CD4-positive, alpha-beta memory T cell (primary cell): ENCODE measurements around the gene CYP4V2. TPM values are rescaled to one million over a fixed set of nuclear protein-coding genes. Genes with fewer than 3 reads are reported as not detected.

Experiments
- CTCF ChIA-PET: fragments of 350-600 bp; sonication (Branson Sonifier 250); formaldehyde crosslinking; loops from one replicate; lab custom pipeline; 2021; ENCODE audit warnings: inconsistent platforms; ENCODE audit not compliant: partially characterized antibody; lab: Charles Lee
- POLR2A ChIA-PET: fragments of 350-600 bp; sonication (Branson Sonifier 250); formaldehyde crosslinking; loops from one replicate; lab custom pipeline; 2021; ENCODE audit not compliant: partially characterized antibody; lab: Charles Lee
- DNase-seq, 5 donors: peaks; one replicate each; pipeline versions ENCODE4 v3.0.0 to v3.0.0-alpha.2; 2020 to 2022; ENCODE audit warnings: mixed read lengths in 1 of 5
- H3K27ac ChIP-seq: one replicate; pipeline ENCODE4 v1.7.0; 2013; ENCODE audit warnings: low read depth, low read length
- H3K27me3 ChIP-seq: 2 replicates; pipeline ENCODE4 v1.7.0; 2013; ENCODE audit warnings: mild to moderate bottlenecking, low read length, moderate library complexity; ENCODE audit not compliant: insufficient read depth
- H3K36me3 ChIP-seq: 2 replicates; pipeline ENCODE4 v1.7.0; 2013; ENCODE audit warnings: mild to moderate bottlenecking, low read length, moderate library complexity; ENCODE audit not compliant: insufficient read depth
- H3K4me1 ChIP-seq: 2 replicates; pipeline ENCODE4 v1.7.0; 2013; ENCODE audit warnings: mild to moderate bottlenecking, low read length, moderate library complexity; ENCODE audit not compliant: insufficient read depth
- H3K4me3 ChIP-seq, 2 donors: one replicate each; pipeline ENCODE4 v1.7.0; 2013; ENCODE audit warnings: low read length in 2 of 2, mild to moderate bottlenecking in 1 of 2
- H3K9me3 ChIP-seq, 2 donors: one replicate each; pipeline ENCODE4 v1.7.0; 2013; ENCODE audit warnings: low read length in 2 of 2, control low read depth in 1 of 2; ENCODE audit not compliant: control insufficient read depth in 1 of 2
- H3K27ac Mint-ChIP-seq, 7 donors: one replicate each; pipeline ENCODE4 v1.8.0; 2020 to 2021; ENCODE audit warnings: mixed read lengths in 7 of 7, mild to moderate bottlenecking in 6 of 7, inconsistent platforms in 3 of 7, moderate library complexity in 3 of 7
- H3K27me3 Mint-ChIP-seq, 2 donors: one replicate each; pipeline ENCODE4 v1.8.0; 2020 to 2021; ENCODE audit warnings: mixed read lengths in 2 of 2
- H3K36me3 Mint-ChIP-seq, 2 donors: one replicate each; pipeline ENCODE4 v1.8.0; 2020 to 2021; ENCODE audit warnings: mixed read lengths in 2 of 2, inconsistent platforms in 1 of 2, mild to moderate bottlenecking in 1 of 2
- H3K4me1 Mint-ChIP-seq, 4 donors: one replicate each; pipeline ENCODE4 v1.8.0; 2020 to 2021; ENCODE audit warnings: mixed read lengths in 4 of 4, mild to moderate bottlenecking in 1 of 4
- H3K4me3 Mint-ChIP-seq, 8 donors: one replicate each; pipeline ENCODE4 v1.8.0; 2020 to 2021; ENCODE audit warnings: mixed read lengths in 8 of 8, mild to moderate bottlenecking in 7 of 8, moderate library complexity in 6 of 8, inconsistent platforms in 3 of 8
- H3K9me3 Mint-ChIP-seq, 8 donors: one replicate each; pipeline ENCODE4 v1.8.0; 2020 to 2021; ENCODE audit warnings: mixed read lengths in 8 of 8, mild to moderate bottlenecking in 5 of 8, inconsistent platforms in 3 of 8, moderate library complexity in 1 of 8
- intact Hi-C: fragments of 100-400 bp; cut with micrococcal nuclease; formaldehyde crosslinking; loops from one replicate; pipeline ENCODE4 v1.15.1; 2023
- polyA plus RNA-seq, 2 donors: library from polyadenylated mRNA; unstranded; fragments of 300-500 nt; fragmentation: Illumina TruSeq; gene quantifications; one replicate each; pipeline ENCODE4 v1.2.3, GENCODE V29; 2021
- total RNA-seq, 2 experiments: library from RNA; stranded (reverse); gene quantifications; one replicate each; pipeline ENCODE4 v1.2.3, GENCODE V29; 2021

Gene CYP4V2
- total and polyA plus RNA-seq, 4 experiments from 2014 or later = 25.3 to 45.5 (median 41.4) TPM

GRCh38 chr4:186201010-186201409 lies 9.6 kb downstream of the CYP4V2 start:
- H3K36me3 ChIP-seq = peaks cover 2% of the 10 kb centered on the region
- Mint-ChIP-seq H3K27ac (peak overlapping the region in 1 of 7 donors; percentile 54), H3K9me3 (no peaks in the 10 kb centered on the region), H3K4me3 (no peak overlapping the region), H3K36me3 (peaks cover 22 to 25% of the 10 kb centered on the region in 2 donors), H3K4me1 (peaks cover 18 to 48% (median 25%) of the 10 kb centered on the region in 4 donors), H3K27me3 (no peaks in the 10 kb centered on the region)
- intact Hi-C loops = loop anchor here (1.0 to 10.0 kb wide), 4 partner anchors 39 to 1666 kb away; partner anchors contain the start of gene CCDC110
- H3K4me1 ChIP-seq = no peaks in the 10 kb centered on the region
- CTCF ChIA-PET = interaction anchor here (1.2 to 5.1 kb wide), 5 partner anchors 9 to 133 kb away, joined by 3 to 45 read pairs (median 4); partner anchors contain the start of genes CYP4V2 and TLR3
- no peaks in the 10 kb centered on the region for H3K27me3 ChIP-seq
- H3K27ac ChIP-seq = no peak overlapping the region
- no peak for DNase-seq
- POLR2A ChIA-PET = interaction anchor here (2.8 to 6.6 kb wide), 2 partner anchors 9 to 133 kb away, joined by 11 to 131 read pairs; partner anchors contain the start of genes CYP4V2 and TLR3
- no peaks in the 10 kb centered on the region for H3K9me3 ChIP-seq
- no peak overlapping the region for H3K4me3 ChIP-seq

GRCh38 chr4:186201535-186202230 lies 10.3 kb downstream of the CYP4V2 start:
- intact Hi-C loops = loop anchor here (1.0 to 10.0 kb wide), 4 partner anchors 39 to 1667 kb away; partner anchors contain the start of gene CCDC110
- DNase-seq = peak; percentile 41 to 77 (median 53)
- peaks cover 16 to 52% (median 25%) of the 10 kb centered on the region in 4 donors for H3K4me1 Mint-ChIP-seq
- ChIA-PET CTCF (interaction anchor here (1.2 to 5.1 kb wide), 5 partner anchors 8 to 133 kb away, joined by 3 to 45 read pairs (median 4); partner anchors contain the start of genes CYP4V2 and TLR3), POLR2A (interaction anchor here (2.8 to 6.6 kb wide), 2 partner anchors 9 to 133 kb away, joined by 11 to 131 read pairs; partner anchors contain the start of genes CYP4V2 and TLR3)
- H3K36me3 Mint-ChIP-seq = peaks cover 24% of the 10 kb centered on the region in 2 donors
- Histone ChIP-seq H3K4me3 (no peak overlapping the region), H3K9me3 (no peaks in the 10 kb centered on the region), H3K36me3 (no peaks in the 10 kb centered on the region), H3K27ac (no peak overlapping the region), H3K27me3 (no peaks in the 10 kb centered on the region), H3K4me1 (no peaks in the 10 kb centered on the region)
- no peaks in the 10 kb centered on the region for H3K9me3 Mint-ChIP-seq
- peak overlapping the region in 7 of 8 donors; percentile 2 to 65 (median 30) for H3K4me3 Mint-ChIP-seq
- peak overlapping the region; percentile 19 to 94 (median 79) for H3K27ac Mint-ChIP-seq
- H3K27me3 Mint-ChIP-seq = no peaks in the 10 kb centered on the region

- Histone ChIP-seq H3K27me3 (no peaks in the 10 kb centered on the region), H3K4me3 (no peak overlapping the region), H3K4me1 (no peaks in the 10 kb centered on the region), H3K36me3 (no peaks in the 10 kb centered on the region), H3K27ac (no peak overlapping the region), H3K9me3 (no peaks in the 10 kb centered on the region)
- no peaks in the 10 kb centered on the region for H3K9me3 Mint-ChIP-seq
- H3K36me3 Mint-ChIP-seq = peaks cover 16 to 17% of the 10 kb centered on the region in 2 donors
- ChIA-PET POLR2A (interaction anchor here (2.8 to 6.6 kb wide), 2 partner anchors 10 to 134 kb away, joined by 11 to 131 read pairs; partner anchors contain the start of genes CYP4V2 and TLR3), CTCF (interaction anchor here (1.5 to 5.1 kb wide), 4 partner anchors 7 to 134 kb away, joined by 3 to 45 read pairs (median 15); partner anchors contain the start of genes CYP4V2 and TLR3)
- peak overlapping the region in 6 of 7 donors; percentile 2 to 91 (median 83) for H3K27ac Mint-ChIP-seq
- H3K4me1 Mint-ChIP-seq = peaks cover 12 to 47% (median 22%) of the 10 kb centered on the region in 4 donors
- no peak for DNase-seq
- intact Hi-C loops = loop anchor here (5.0 to 10.0 kb wide), 3 partner anchors 40 to 1668 kb away; partner anchors contain the start of gene CCDC110
- H3K4me3 Mint-ChIP-seq = peak overlapping the region in 2 of 8 donors; percentile 2 to 84
- no peaks in the 10 kb centered on the region for H3K27me3 Mint-ChIP-seq
These were observed 11.2 kb downstream of the CYP4V2 start for GRCh38 chr4:186202490-186203140.

- no peaks in the 10 kb centered on the region for H3K4me1 ChIP-seq
- no peaks in the 10 kb centered on the region for H3K27me3 ChIP-seq
- POLR2A ChIA-PET = interaction anchor here (2.8 to 6.6 kb wide), 2 partner anchors 11 to 135 kb away, joined by 11 to 131 read pairs; partner anchors contain the start of genes CYP4V2 and TLR3
- Mint-ChIP-seq H3K36me3 (peaks cover 12 to 14% of the 10 kb centered on the region in 2 donors), H3K4me3 (peak overlapping the region in 4 of 8 donors; percentile 19 to 84 (median 50)), H3K9me3 (no peaks in the 10 kb centered on the region), H3K27me3 (no peaks in the 10 kb centered on the region), H3K4me1 (peaks cover 11 to 47% (median 19%) of the 10 kb centered on the region in 4 donors), H3K27ac (peak overlapping the region in 5 of 7 donors; percentile 80 to 94 (median 89))
- CTCF ChIA-PET = interaction anchor here (0.7 to 5.1 kb wide), 5 partner anchors 9 to 135 kb away, joined by 3 to 45 read pairs (median 7); partner anchors contain the start of genes CYP4V2 and TLR3
- no peaks in the 10 kb centered on the region for H3K9me3 ChIP-seq
- no peak overlapping the region for H3K4me3 ChIP-seq
- no peaks in the 10 kb centered on the region for H3K36me3 ChIP-seq
- DNase-seq = peak in 1 of 5 donors; percentile 53
- intact Hi-C loops = loop anchor here (5.0 to 10.0 kb wide), 3 partner anchors 41 to 1669 kb away; partner anchors contain the start of gene CCDC110
- peak overlapping the region; percentile 34 for H3K27ac ChIP-seq
These were observed 12.0 kb downstream of the CYP4V2 start for GRCh38 chr4:186203406-186203805.

- H3K36me3 ChIP-seq = no peaks in the 10 kb centered on the region
- H3K9me3 ChIP-seq = no peaks in the 10 kb centered on the region
- intact Hi-C loops = loop anchor here (1.0 to 10.0 kb wide), 4 partner anchors 13 to 1669 kb away; partner anchors contain the start of genes CCDC110 and CYP4V2
- peaks cover 0 to 4% (median 0%) of the 10 kb centered on the region in 8 donors for H3K9me3 Mint-ChIP-seq
- peak overlapping the region; percentile 9 to 97 (median 86) for H3K27ac Mint-ChIP-seq
- peak overlapping the region; percentile 54 for H3K27ac ChIP-seq
- H3K4me3 Mint-ChIP-seq = peak overlapping the region; percentile 34 to 84 (median 70)
- CTCF ChIA-PET = interaction anchor here (0.7 to 5.1 kb wide), 5 partner anchors 10 to 136 kb away, joined by 3 to 45 read pairs (median 7); partner anchors contain the start of genes CYP4V2 and TLR3
- peak overlapping the region in 1 of 2 donors; percentile 23 for H3K4me3 ChIP-seq
- H3K27me3 ChIP-seq = no peaks in the 10 kb centered on the region
- POLR2A ChIA-PET = interaction anchor here (6.6 kb wide), 1 partner anchor 12 kb away, joined by 131 read pairs; the partner anchor contains the start of gene CYP4V2
- peaks cover 11 to 47% (median 19%) of the 10 kb centered on the region in 4 donors for H3K4me1 Mint-ChIP-seq
- no peaks in the 10 kb centered on the region for H3K4me1 ChIP-seq
- peaks cover 15 to 21% of the 10 kb centered on the region in 2 donors for H3K36me3 Mint-ChIP-seq
- peak in 4 of 5 donors; percentile 46 to 92 (median 80) for DNase-seq
- H3K27me3 Mint-ChIP-seq = no peaks in the 10 kb centered on the region
These were observed 12.8 kb downstream of the CYP4V2 start for GRCh38 chr4:186204103-186204559.

- Histone ChIP-seq H3K36me3 (no peaks in the 10 kb centered on the region), H3K4me3 (peak overlapping the region in 1 of 2 donors; percentile 23), H3K4me1 (no peaks in the 10 kb centered on the region), H3K9me3 (no peaks in the 10 kb centered on the region), H3K27ac (peak overlapping the region; percentile 54), H3K27me3 (no peaks in the 10 kb centered on the region)
- H3K27me3 Mint-ChIP-seq = no peaks in the 10 kb centered on the region
- peak overlapping the region in 6 of 7 donors; percentile 74 to 97 (median 83) for H3K27ac Mint-ChIP-seq
- peaks cover 0 to 6% (median under 1%) of the 10 kb centered on the region in 8 donors for H3K9me3 Mint-ChIP-seq
- peak overlapping the region; percentile 29 to 84 (median 70) for H3K4me3 Mint-ChIP-seq
- intact Hi-C loops = loop anchor here (1.0 to 10.0 kb wide), 4 partner anchors 13 to 1670 kb away; partner anchors contain the start of genes CCDC110 and CYP4V2
- H3K36me3 Mint-ChIP-seq = peaks cover 21 to 27% of the 10 kb centered on the region in 2 donors
- peaks cover 11 to 47% (median 20%) of the 10 kb centered on the region in 4 donors for H3K4me1 Mint-ChIP-seq
- CTCF ChIA-PET = interaction anchor here (1.4 to 5.1 kb wide), 2 partner anchors 11 to 14 kb away, joined by 7 to 45 read pairs; partner anchors contain the start of gene CYP4V2
- POLR2A ChIA-PET = interaction anchor here (6.6 kb wide), 1 partner anchor 12 kb away, joined by 131 read pairs; the partner anchor contains the start of gene CYP4V2
- DNase-seq = peak in 1 of 5 donors; percentile 73
These were observed 13.3 kb downstream of the CYP4V2 start for GRCh38 chr4:186204686-186205085.
